HG03159 (cell line): ENCODE results near the gene DR1.

Experiments used
- ATAC-seq: cut with Tn5 transposase; IDR thresholded peaks from one replicate; pipeline ENCODE4 v1.9.1; 2021; ENCODE audit warnings: mild to moderate bottlenecking, moderate library complexity; ENCODE audit not compliant: unreplicated experiment

Gene DR1

DNA sequence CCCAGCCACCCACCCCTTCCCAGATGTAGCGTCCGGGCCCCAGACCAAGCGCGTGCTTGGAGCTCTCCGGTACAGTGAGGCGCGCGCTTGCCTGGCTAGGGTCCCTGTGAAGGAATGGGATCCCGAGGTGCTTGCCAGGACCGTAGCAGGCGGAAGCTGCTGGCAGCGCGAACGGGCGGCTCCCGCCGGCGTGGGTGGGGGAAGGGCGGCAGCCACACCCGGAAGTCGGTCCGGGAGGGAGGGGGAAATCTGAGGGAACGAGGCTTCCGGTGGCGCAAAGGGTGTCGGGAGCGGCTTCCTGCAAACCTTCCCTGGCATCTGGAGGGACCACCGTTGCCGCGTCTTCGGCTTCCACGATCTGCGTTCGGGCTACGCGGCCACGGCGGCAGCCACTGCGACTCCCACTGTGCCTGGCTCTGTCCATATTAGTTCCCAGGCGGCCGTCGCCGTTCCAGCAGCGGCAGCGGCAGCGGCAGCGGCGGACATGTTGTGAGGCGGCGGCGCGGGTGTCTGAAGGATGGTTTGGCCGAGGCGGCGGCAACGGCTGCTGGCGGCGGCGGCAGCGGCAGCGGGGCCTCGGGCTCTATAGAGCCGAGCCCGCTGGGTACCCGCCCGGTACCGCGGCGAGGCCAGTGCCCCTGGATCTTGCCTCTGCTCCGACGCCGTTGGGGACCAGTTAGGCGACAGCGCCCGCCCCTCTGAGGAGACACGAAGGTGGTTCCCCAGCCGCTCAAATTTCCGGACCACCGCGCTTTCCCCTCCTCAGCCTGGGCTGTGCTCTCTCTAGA lies at the start of gene DR1:
Gene DR1, plus strand, starts transcription at position 275 of the 788 bp plus-strand sequence. CDS start 739 bp downstream, outside the sequence.
- ATAC-seq: peak; percentile 72

DNA sequence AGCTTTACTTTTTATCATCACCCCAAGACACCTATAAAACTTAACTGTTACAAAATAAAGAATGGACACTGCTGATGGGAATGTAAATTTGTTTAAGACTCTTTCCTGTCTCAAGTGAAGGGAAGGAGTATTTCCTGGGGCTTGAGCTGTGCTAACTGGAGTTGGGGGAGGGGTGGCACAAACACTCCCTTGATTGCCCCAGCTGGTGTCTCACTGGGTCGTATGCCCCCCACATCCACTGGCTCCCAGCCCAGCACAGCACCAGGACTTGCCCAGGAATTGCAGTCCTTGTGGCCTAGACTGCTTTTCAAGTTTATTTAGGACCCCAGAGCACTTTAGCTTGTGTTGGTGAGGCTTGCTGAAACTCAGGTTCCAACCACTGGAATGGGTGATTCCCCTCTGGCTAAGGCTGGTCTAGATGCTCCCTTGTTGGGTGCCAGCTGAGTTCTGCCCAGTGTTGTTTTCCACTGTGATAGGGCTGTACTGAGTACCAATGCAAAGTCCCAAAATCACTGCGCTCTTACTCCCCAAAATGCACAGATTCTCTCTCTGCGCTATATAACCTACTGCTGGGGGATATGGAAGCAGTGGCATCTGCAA lies 49.1 kb upstream of the DR1 start:
- ATAC-seq: no peak

DNA sequence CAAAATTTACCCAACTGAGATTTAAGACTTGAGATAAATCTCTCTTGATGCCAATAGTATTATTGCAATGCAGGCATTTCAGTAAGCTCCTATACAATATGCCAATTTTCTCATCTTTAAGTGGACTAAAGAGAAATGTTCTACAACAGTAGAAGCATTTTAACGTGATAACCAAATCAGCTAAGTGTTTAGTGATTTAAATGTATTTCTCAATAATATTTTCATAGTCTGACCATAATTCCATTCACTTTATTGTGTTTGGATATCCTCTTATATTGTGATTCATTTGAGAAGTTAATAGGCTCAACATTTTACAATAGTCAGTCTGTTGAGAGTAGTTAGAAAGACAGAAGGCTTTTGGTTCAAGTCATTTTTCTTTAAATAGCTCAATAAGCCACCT lies 44.6 kb upstream of the DR1 start:
- ATAC-seq: no peak

DNA sequence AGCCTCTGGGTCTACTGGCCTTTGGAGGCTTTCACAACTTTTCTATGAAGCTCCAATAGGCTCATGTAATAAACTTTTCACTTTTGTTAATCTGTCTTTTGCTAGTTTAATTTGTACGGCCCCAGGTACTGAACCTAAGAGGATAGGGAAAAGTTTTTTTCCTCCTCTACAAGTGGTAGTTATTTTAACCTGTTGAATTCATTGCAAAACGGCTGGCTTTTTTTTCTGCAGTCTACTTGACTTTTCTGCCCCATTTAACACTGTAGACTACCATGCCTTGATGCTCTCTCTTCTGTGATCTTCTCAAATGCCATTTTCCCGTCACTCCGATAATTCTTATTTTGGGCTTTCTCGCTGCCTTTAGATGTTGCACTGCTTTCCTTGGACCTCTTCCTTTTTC lies 43.6 kb upstream of the DR1 start:
- no peak for ATAC-seq

DNA sequence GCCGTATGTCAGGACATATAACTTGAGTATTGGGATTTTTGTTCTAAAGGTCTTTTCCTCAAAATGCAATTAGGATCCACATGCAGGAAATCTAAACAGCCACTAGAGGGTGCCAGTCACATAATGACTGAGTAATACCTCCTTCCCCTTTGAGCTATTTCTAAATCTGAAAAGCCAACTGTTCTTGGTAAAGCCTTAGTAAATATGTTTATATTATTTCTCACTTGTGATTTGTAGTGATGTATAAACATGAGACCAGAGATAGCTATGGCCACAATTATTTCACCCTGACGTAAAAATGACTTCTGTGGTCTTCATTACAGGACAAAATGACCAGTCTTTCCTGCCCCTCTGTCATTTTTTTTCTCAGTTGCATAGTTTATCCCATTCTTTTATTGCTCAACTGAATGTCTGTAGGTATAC lies 41.0 kb upstream of the DR1 start:
- ATAC-seq: peak; percentile 70

DNA sequence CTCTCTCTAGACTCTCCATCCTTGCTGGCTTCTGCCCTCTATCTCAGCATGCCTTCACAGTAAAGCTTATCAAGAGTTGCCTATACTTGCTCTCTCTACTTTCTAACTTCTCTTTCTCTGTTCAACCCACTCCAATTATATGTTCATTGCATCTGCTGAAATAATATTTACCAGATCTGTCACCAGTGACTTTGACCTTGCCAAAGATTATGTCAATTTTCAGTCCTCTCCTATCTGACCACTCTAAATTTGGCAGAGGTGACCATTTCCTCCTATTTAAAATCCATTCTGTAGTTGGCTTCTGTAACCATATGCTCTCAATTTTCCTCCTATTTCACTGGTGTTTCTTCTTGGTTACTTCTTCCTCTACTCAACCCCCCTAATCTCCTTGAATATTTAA lies 38.8 kb upstream of the DR1 start:
- no peak for ATAC-seq

DNA sequence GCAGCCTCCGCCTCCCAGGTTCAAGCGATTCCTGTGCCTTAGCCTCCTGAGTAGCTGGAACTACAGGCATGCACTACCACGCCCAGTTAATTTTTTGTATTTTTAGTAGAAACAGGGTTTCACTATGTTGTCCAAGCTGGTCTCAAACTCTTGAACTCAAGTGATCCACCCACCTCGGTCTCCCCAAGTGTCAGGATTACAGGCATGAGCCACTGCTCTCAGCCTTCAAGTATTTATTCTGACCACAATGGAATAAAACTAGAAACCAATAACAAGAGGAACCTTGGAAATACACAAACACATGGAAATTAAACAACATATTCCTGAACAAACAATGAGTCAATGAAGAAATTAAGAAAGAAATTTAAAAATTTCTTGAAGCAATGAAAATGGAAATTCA lies 32.7 kb upstream of the DR1 start:
- ATAC-seq: no peak

DNA sequence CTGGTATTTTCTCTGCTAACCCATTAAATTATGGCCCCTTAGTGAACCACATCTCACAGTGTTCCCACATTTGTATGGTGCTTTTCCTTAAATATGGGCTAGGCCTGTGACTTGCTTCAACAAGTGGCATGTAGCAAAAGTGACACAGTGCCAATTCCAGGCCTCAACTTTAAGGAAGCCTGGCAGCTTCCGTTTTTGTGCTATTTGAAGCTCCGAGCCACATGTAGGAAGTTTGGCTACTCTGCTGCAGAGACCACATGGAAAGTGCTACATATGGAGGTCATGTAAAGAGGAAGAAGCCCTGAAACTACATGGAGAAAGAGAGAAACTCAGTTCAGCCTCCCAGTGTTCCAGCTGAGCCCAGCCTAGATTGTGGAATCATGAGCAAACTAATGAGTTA lies 28.5 kb upstream of the DR1 start:
- no peak for ATAC-seq

DNA sequence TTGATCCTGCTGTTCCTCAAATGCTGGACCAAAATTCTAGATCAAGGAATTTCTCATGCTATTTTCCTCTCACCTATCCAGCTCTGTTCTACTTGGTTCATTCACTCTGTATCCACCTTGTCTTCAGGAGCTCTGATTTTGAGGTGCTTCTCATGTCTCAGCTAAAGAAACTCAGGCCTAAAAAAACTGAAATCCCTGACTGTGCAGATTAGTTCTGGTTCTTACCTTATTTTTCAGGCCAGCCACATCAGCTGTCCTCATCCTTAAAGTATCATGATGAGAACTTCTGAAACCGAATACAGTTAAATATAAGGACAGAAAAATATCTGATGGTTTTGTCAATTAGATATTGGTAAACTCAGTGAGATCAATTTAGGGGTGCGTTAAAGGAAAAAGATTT lies 27.8 kb upstream of the DR1 start:
- ATAC-seq: no peak

DNA sequence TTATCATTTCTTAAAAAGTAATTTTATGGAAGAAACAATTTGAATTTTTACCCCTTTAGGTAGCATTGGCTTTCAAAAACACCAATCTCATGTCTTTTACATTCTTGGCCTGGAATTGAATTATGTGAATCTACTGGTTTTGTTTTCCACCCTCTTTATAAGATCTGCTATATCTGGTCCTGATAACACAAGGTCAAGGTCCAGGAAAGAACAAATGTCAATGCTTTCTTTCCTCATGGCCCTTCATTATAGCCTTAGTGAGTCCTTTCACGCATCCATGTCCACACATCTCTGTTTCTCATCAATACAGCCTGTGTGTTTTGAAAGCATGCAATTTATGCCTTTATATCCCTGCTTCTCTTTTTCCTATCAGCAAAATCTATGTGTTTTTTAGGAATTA lies 24.0 kb upstream of the DR1 start:
- no peak for ATAC-seq

DNA sequence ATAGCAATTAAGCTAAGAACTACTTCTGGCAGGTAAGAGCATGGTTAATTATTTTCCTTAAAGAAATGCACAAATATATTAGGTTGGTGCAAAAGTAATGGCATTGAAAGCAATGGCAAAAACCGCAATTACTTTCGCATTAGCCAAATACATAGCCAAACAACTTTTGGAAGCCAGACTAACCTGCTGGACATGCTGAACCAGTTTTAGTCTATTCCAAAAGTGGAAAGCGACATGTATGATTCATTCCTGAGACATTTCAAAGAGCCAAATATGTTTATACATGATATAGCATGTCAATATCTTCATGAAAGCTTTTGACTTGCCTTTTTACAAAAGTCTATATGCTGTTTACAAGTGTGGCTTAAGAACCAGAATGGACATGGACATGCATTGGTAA lies 23.4 kb upstream of the DR1 start:
- no peak for ATAC-seq

DNA sequence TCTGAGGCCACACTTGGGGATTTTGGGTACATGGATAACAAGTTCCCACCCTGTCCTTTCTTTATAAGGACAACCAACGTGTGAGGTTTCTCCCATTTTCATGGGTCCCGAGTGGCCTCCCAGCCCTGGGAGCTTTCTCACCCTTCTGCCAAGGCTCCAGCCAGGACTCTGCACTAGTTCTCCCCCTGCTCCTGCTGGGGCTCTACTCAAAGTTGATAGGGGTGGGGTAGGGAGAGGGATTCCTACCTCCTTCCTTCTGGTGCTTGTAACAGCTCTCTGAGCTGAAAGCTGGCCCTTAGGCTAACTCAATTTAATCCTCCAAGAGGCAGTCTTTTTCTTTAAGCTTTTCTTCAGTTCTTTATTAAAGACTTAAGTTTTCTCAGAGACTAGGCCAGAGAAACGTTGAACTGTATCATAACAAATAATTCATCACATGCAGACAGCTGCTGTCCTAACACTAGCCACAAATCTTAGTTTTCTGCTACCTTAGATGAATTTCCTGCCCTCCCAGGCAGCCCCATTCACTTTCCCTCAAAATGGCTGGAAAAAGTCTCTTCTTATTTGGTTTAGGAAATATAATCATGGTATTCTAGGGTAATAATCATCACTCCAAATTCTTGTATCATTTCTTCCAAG lies 22.4 kb upstream of the DR1 start:
- ATAC-seq: no peak

DNA sequence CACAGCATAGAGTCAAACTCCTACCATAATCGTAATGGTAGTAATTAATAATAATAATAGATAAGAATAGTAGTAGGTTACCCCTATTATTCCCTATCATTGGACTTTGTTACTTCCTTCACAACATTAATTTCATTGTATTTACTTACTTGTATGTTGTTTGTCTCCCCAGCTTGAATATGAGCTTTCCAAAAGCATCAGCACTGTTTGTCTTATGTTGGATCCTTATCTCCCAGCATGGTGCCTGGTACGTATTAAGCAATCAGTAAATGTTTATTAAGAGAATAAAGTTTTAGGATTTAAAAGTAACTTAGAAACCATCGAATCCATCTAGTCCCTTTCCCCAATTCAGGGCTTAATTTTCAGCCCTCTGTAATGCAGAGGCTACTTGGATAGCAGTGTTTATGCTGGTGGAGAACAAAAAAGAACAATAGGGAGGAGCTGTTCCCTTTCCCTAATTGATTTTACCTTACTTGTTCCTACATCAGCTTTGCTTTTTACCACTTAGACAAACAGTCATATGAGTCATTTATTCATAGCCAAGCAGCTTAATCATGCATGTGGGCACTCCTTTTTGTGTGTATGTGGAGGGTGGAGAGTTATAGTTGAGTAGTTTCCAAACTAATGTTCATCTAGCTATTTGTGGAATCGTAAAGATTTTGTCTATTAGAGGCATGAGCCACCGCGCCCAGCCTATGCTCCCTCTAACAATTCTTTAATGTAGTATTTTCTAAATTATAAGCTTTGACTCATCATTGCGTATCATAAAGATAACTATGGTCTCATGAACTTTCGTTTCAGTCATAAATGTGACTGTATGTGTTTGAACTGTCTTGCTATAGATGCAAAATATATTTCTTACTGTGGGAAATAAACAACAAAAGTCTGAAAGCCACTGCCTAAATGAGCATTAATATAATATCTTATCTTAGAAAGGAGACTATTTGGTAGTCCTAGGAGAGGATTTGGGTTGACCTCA lies 20.9 kb upstream of the DR1 start:
- no peak for ATAC-seq

DNA sequence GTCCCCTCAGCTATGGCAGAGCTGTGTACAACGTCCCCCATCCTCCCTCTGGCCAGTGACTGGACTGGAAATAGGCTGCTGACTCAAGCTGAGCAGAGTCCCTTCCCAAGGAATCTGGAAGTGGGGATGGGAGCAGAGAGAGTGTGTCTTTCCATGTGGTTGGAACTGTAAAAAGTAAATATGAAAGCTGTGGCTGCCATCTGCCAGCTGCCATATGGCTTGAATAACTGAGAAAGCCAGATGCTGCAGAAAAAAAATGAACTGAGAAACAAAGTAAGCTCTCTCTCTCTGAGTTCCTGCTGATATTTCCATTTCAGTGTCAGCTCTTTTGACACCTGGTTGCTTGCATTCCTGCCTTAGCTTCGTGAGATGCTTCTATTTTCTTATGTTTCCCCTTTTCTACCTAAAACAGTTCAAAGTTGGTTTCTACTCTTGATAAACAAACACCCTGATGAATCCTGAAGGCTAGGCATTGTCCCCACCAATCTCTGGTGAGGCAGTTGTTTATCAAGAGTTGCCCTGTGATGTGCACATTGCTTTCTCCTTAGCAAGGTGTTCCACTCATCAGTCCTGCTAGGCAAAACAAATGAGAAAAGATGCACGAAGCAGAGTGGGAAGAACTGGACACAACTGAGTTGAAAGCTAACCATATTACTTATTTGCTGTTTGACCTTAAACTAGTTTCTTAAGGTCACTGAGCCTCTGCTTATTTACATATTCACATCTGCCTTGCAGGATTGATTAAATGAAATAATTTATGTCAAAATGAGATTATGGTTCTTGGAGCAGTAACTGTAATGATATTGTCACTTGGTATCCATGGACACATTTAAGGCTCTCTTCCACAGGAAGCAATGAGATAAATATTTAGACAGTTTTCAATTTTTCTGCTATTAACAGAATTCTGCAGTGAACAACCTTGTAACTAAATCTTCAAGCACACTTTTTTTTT lies 16.6 kb upstream of the DR1 start:
- ATAC-seq: peak; percentile 81

DNA sequence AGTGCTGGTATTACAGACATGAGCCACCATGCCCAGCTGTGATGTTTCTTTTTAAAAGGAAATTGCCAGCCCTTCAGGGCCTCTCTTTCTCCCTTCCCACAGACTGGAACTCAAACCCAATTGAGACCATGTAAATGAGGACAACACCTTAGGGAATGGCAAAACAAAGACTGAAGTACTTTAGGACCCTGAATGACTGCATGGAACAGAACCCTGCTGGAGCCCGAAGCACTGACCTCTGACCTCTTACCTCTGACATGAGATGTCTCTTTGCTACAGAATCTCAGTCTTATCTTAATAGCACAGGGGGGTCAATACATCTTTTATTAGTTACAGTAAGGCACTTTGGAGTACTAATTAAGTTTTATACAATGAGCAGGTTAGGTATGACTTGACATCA lies 15.5 kb upstream of the DR1 start:
- ATAC-seq: no peak

DNA sequence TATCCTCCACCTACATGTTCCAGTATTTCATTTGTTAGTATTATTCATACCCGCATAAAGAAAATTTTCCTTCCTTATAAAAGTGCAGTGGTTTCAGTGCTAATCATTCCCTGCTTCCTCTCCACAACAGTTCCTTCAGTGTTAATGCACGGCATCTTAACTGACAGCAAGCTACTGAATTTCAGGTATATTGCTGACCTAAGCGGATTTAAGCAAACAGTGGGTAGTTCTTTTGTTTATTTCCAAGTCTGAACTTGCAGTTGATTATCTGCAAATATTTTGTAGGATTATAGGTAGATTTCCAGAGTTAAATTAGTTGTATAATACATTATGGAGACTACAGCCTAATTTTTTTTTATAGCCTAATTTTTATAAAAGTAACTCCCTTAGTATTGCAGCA lies 15.1 kb upstream of the DR1 start:
- no peak for ATAC-seq

DNA sequence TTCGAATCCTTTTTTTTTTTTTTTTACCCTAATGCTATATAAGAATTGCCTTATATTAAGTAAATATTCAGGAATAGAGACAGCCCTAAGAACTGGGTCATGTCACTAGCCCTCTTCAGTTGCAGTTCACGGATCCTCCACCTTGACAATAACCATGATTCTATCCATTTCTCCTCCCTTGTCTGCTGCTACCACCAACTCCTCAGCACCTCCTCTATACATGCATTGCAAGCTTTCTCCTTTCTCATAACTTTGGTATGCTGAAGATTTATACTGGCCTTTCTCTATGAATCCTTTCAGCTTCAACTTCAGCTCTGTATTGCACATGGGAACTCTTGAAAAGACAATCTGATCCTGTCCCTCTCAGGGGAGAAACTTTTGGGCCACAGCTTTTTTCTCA lies 14.3 kb upstream of the DR1 start:
- ATAC-seq: no peak

DNA sequence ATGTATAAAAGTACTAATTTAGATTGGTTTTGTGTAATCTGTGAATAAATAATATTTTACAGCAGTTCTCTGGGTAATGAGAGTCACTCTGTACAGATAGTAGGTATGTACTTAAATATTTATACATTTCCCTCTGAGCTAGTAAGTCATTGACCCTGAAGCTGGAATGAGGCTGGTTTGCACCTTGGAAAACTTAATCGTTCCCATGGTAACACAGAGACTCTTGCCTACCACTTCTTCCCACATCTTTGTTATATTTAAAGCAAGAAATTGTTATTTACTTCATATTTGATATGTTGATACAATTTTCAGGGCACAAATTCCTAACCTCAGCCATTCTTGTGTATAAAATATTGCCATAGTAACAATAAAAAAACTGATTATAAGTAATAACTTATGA lies 13.3 kb upstream of the DR1 start:
- no peak for ATAC-seq

DNA sequence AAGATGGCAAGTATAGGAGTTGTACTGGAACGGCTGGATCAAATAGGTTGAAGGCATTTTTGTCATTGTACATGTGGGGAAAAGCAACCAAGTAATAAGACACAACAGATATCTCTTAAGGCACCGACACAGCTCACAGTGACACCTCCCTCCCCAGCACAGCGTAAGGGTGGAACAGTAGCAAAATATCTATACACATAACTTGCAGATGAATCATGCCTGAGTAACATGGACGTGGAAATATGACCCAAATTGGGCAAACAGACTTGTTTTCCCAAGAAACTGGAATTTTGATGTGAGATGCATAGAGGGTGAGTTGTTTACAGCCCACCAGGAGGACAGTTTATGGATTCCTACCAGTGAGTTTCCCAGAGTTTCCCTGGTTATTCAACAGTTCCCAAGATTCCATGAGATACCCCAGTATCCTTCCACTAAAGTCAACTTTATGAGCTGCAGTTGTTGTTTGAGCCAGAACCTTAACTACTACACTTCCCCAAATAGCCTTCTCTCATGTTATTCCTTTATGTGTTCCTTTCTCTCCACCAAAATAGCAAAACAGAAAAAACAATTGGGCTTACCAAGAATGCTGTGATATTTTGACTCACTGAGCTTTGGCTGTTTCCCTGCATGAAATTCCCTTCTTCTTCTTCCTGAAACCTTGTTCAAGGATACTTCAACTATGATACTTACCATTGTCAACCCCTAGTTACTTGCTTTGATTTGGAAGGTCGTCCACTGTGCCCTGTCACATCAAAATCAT lies 7.1 kb upstream of the DR1 start:
- no peak for ATAC-seq
